ENCODE results near the gene UBE2M.

DNA sequence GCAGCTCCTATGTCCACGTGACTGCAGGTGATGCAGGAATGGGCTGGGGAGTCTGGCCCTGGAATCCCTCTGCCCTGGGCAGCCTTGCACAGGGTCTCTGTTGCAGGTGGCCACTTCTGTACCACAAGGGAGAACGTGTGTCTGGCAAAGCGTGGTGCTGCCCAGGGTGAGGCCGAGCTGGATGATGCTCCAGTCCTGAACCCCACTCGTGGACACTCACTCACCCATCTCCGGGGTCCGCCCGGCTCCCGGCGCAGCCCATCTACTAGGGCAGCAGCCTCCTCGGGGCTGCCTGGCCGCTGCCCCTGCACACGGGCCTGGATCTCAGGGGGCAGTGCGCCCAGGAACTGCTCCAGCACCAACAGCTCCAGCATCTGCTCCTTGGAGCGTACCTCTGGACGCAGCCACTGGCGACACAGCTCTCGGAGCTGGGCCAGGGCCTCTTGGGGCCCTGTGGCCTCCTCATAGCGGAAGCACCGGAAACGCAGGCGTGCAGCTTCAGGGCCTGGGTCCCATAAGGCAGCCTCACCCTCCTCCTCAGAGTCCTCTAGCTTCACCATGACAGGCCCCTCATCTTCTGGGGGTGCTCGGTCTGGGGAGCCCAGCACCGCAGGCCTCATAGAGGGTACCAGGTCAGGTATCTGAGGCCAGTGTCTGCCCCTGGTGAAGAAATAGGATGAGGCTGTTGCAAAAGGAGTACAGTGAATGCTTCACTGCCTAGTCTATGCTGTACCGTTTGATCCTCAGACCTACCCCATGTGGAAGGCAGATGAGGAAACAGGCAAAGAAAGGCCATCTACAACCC lies 12.6 kb upstream of the UBE2M start:
- TF ChIP-seq, protein P1, sequence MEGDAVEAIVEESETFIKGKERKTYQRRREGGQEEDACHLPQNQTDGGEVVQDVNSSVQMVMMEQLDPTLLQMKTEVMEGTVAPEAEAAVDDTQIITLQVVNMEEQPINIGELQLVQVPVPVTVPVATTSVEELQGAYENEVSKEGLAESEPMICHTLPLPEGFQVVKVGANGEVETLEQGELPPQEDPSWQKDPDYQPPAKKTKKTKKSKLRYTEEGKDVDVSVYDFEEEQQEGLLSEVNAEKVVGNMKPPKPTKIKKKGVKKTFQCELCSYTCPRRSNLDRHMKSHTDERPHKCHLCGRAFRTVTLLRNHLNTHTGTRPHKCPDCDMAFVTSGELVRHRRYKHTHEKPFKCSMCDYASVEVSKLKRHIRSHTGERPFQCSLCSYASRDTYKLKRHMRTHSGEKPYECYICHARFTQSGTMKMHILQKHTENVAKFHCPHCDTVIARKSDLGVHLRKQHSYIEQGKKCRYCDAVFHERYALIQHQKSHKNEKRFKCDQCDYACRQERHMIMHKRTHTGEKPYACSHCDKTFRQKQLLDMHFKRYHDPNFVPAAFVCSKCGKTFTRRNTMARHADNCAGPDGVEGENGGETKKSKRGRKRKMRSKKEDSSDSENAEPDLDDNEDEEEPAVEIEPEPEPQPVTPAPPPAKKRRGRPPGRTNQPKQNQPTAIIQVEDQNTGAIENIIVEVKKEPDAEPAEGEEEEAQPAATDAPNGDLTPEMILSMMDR (IDR thresholded peaks at IDR 0.05) = no peak
- TF ChIP-seq POLR2A (IDR thresholded peaks at IDR 0.05) = no peak

Measured in thyroid gland (tissue), 4 donors.